Activated T-cell treated with anti-CD3 and anti-CD28 coated beads for 24 hours (primary cell): ENCODE measurements around the gene TCF3.
A peak's percentile ranks its signal among the peaks of the same experiment; 100 is the strongest.

Experiments used
- DNase-seq: peaks from one replicate; pipeline ENCODE4 v3.0.0-alpha.2; 2020; ENCODE audit warnings: low read depth

The TCF3 gene

DNA sequence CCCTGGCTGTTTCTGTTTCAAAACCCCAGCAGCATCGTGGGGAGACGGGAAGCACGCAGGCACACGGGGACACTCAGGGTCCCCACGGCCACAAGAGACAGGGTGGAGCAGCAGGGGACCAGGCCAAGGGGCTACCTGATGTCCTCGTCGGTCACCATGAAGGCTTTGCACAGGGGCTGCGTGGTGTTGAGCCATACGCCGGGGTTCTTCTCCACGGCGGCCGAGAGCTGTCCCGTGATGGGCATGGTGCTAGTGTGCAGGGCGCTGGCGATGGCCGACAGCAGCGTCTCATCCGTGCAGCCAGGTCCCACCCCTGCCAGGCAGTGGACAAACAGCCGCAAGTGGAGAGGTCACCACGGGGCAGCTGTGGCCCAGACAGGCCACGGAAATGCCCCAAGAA is 71.5 kb downstream of the TCF3 start:
- no peak for DNase-seq

DNA sequence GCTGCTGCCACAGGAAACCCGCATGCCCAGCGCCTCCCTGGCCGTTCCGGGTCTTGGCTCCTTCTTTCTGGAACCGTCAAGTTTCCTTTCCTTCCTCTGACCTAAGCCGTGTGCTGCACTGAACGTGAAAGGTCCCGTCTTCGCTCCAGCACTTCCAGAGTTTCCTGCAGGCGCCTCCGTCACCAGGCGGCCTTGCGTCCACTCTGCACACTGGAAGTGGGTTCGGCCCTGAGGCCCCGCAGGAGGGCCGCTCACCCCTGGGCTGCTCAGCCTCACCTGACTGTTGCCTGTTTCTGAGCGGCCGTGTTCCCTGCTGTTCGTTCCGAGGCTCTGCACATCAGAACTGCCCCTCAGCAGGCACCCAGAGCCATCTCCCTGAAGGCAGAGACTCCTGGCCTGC is 72.0 kb downstream of the TCF3 start:
- no peak for DNase-seq

DNA sequence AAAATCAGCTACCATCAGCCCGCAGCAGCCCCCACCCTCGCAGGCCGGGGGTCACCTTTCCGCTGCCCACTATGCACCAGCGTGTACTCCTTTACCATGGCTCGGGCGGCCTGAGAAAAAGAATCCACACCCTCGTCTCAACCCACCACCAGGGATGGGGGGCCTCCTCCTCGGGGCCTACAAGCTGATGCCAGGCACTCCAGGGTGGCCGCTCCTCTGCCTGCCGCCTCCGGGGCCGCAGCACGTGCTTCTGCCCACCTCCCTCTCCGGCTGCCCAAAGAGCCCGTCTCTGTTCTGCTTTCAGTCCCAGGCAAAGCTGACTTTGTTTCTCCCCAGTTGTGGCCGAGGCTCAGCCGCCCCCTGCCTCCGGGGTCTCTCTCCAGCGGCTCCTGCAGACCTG is 73.2 kb downstream of the TCF3 start:
- no peak for DNase-seq

DNA sequence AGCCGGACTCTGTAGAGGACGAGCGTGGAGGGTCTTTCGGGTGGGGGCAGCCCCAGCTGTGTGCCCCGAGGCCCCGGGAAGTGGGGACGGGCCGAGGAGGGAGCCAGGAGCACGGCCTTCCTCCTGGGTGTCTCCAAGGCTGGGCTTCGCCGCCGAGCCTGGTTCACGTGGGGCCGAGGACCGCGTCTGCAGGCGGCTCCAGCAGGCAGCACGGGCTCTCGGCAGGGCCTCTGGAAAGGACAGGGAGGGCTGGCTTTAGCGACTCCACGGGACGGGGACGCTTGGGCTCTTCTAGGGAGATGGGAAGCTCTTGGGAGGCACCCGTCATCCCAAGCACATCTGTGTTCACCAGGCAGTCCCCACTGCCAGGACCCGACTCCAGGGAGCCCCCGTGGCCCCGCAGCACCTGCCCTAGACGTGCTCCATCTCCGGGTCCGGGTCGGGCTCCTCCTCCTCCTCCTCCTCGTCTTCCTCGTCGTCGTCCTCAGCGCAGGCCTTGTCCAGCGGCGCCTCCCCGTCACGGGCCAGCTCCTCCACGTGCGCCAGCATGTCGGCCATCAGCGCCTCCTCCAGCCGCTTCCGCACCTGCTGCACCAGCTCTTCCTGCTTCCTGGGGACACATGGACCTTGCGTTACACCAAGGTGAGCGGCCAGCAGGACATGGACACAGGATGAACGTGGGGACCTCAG is 74.3 kb downstream of the TCF3 start:
- DNase-seq: no peak

DNA sequence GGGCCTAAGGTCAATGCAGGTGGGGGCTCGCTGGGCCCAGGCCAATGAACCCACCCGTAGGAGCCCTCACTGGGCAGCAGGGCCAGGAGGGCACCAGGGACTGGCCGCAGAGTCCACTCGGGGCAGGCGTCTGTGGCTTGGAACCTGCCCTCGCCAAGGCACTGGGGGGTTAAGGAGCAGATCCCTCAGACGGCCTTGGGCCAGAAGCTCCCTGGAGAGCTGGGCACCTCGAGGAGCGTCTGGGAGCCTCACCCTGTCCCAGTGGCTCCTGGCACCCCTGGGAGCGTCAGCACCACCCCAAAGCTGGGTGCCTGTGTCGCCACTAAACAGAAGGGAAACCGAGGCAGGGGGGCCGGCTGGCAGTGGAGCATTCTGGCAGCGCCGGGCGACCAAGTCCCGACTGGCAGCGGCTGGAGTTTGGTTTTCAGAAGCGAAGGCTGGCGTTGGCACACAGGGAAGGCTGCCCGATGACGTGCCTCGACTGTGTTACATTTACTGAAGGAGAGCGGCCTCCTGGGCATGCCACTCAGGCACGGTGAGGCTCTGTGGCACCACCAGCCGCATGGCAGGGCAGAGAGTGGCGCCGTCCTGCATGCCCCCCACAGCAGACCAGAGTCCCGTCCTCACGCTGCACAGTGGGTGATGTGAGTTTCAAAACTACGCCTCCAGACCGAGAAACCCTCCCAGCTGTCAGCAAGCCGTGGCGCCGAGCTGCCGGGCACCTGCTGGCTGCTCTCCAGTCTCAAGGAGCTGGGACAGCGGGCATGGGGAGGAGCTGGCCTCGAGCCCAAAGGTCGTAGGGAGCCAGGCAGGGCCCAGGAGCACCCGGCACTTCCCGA is 75.1 kb downstream of the TCF3 start:
- DNase-seq: no peak

DNA sequence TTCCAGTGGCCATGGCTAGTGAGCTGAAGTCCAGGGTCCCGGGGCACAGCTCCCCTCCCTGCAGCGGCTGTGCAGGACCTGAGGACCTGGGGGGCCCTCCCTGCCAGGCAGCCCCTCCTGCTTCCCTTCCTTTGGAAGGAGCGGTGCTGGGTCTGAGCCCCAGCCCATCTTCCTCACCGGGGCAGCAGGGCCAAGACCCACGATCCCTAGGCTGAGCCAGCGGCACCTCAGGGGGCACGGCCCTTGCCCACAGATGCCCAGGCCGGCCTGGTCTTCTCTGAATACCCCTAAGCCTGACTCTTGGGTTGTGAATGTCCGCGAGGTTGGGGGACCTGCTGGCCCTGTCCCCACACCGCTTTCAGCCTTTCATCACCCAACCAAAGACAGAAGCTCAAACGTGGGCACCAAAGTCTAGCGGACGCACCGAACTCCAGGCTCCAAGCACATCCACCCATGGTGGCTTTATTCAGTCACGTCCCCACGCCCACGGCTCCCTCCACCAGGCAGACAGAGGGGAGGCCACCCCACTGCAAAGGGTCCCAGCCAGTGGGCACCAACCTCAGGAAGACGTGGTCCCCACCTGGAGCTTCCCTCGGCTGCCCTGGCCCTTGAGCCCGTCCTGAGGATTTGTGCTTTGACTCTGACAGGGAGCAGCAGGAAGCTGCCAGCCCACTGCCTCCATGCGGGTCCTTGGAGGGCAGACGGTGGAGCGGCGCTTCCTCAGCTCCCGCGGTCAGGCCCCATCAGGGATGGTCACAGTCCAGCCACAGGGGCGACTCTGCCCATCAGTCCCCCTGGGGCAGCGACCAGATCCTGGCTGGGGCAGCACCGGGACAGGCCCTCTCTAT is 75.9 kb downstream of the TCF3 start:
- DNase-seq: no peak

DNA sequence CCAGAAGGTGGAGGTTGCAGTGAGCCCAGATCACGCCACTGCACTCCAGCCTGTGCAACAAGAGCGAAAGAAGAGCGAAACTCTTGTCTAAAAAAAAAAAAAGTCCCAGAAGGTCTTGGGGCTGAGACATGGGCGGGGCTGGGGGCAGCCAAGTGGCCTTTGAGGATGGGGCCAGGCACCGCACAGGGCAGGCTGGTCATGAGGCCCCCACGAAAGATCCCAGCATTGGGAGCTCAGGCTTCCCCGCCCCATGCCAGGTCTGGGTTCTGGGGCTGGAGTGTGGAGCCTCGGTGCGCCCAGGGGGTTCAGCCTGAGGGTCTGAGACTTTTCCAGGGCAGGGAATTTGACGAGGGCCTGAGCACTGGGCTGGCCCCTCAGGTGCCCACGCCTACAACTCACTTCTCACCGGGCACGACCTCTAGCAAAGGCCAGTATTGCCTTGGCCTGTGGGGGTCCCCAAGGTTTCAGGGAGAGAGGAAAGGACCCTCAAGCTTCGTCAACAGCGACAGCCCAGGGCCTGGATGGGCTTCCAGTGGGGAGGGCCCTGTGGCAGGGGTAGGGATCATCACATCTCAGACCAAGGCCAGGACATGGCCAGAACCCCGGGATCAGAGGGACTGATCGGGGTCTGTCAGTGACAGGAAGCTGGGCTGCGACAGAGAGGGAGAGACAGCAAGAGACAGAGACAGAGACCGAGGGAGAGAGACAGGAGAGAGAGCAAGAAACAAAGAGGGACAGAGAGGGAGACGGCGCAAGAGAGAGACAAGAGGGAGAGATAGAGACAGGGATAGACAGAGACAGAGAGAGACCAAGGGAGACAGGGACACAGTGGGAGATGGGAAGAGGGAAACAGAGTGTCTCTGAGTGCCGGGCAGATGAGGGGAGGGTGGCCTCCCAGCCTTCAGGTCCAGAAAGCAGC is 76.8 kb downstream of the TCF3 start:
- no peak for DNase-seq

DNA sequence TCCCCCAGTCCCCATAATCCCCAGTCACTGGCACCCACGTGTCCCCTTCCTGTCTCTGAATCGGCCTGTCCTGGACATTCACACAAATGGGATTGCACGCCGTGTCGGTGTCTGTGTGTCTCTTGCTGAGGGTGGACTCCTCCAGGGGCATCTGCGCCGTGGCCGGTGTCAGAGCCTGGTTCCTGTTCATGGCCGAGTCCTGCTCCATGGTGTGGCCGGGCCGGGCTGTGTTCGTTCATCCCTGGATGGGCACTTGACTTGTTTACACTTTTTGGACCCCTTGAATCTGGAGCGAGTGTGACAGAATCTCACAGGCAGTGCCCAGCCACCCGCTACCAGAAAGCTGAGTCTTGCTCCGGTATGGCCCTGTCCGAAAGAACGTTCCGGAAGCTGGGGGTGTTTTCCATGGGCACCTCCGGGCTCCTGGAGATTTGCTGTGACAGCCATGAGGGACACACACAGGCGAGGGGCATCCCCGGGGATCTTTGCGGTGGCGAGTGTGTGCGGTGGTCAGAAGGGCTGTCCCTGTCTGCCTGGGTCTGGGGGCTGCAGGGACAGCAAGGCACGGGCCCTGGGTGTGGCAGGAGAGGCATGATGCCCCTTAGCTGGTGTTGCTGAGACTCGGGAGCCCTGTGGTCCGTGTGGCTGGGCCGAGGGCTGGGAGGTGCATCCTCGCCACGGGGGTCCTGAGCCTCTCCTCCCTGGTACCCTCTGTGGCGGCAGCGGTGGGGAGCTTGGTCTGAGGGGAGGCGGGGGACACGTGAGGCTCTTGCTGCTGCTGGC is 77.9 kb downstream of the TCF3 start:
- no peak for DNase-seq

DNA sequence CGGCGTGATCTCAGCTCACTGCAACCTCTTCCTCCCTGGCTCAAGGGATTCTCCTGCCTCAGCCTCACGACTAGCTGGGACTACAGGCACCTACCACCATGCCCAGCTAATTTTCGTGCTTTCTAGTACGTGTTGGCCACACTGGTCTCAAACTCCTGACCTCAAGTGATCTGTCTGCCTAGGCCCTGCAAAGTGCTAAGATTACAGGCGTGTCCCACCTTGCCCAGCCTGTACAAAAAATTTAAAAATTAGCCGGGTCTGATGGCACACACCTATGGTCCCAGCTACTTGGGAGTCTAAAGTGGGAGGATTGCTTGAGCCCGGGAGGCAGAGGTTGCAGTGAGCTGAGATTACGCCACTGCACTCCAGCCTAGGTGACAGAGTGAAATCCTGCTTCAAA is 79.6 kb downstream of the TCF3 start:
- no peak for DNase-seq

DNA sequence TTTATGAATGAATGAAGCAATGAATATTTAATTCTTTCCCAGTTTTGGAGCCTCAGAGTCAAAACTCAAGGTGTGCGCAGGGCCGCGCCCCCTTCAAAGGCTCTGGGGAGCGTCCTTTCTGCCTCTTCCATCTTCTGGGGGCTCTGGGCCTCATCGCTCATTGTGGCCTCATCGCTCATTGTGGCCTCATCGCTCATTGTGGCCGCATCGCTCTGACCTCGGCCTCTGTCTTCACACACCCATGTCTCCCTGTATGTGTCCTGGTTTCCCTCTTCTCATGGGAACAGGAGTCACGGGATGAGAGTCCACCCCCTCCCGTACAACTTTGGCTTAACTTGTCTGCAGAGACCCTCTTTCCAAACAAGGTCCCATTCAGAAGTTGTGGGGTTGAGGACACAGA is 81.1 kb downstream of the TCF3 start:
- DNase-seq: no peak

DNA sequence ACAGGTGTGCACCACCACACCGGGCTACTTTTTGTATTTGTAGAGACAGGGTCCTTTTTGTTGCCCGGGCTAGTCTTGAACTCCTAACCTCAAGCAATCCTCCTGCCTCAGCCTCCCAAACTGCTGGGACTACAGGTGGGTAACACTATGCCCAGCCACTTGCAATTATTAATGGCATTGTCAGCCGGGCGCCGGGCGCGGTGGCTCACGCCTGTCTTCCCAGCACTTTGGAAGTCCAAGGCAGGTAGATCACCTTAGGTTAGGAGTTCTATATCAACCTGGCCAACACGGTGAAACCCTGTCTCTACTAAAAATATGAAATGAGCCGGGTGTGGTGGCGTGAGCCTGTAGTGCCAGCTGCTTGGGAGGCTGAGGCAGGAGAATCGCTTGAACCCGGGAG is 81.6 kb downstream of the TCF3 start:
- DNase-seq: no peak

DNA sequence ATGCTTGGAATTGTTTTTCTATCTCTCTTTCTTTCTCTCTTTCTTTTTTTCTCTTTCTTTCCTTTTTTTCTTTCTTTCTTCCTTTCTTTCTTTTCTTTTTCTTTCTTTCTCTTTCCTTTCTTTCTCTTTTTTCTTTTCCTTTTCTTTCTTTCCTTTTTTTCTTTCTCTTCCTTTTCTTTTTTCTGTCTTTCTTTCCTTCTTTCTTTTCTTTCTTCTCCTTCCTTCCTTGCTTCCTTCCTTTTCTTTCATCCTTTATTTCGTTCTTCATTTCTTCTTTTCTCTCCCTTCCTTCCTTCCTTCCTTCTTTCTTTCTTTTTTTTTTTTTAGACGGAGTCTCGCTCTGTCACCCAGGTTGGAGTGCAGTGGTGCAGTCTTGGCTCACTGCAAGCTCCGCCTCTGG is 82.4 kb downstream of the TCF3 start:
- no peak for DNase-seq

DNA sequence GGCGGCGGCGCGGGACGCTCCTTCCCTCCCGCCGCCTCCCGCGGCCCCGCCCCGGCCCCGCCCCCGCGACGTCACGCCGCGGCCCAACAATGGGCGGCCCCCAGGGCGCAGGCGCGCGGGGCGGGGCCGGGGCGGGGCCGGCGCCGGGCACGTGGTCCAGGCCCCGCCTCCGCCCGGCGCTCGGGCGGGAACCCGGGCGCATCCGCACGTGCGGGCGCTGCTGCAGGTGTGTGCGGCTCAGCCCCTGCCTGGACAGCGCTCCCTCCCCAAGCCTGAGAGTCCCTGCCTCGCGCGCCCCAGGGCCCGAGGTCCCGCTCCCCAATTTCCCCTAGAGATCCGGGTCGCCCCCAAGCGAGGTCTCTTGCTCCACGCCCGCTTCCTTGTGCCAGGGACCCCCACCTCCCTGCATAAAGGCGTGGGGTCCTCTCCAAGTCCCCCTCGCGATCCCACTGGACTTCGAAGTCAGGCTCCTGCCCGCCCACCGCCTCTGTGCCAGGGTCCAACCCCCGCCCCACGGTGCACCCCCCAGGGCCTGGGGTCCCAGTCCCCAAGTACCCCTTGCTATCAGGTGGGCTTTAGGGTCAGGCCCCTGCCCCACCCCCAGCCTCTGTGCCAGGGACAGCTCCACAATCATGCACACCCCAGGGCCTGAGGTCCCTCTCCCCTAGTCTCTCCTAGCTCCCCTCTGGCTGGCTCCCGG is 83.9 kb downstream of the TCF3 start, which contains the start of gene MEX3D:
Gene MEX3D, minus strand, starts transcription at position 6 of the 700 bp plus-strand sequence. CDS start 267 bp downstream, outside the sequence.
- DNase-seq: peak; percentile 71

DNA sequence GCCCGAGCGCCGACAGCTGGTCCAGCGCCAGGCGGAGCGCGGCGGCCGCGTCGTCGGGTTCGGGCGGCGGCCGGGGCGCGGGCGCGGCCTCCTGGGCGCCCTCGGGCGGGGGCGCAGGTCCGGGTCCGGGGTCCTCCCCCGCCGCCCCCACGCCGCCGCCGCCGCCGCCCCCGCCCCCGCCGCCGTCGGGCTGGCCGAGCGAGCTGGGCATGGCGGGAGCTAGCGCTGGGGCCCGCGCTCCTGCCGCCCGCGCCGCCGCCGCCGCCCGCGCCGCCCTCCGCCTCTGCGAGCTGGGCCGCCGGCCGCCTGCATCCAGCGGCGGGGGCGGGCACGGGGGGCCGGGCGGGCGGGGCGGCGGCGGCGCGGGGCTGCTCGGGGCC is 84.6 kb downstream of the TCF3 start:
- no peak for DNase-seq

DNA sequence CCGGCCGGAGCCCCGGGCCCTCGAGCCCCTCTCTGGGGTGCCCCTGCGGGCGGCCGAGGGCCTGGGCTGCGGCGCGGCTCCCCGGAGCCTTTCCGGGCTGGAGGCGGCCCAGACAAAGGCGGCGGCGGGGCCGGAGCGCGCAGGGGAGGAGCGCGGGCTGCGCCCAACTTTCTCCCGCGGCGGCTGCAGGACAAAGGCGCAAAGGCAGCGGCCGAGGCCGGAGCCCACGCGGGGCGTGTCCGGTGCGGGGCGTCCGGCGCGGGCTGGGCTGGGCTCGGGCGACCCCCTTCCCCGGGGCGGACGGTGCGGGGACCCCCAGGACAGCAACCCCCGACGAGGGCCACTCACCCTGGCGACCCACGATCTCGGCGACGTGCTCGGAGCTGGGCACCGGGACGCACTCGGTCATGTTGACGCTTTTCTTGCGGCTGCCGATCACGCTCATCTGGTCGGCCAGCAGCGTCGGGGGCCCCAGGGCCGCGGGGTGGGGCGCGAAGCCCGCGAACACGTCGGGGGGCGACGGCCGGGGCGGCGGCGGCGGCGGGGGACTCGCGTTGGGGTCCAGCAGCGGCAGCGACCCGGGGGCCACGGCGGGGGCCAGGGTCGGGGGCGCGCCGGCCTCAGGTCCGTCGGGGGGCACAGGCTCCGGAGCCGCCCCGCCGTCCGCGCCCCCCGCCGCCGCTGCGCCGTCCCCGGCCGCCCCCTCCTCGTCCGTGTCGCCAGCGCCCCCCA is 85.1 kb downstream of the TCF3 start:
- DNase-seq: no peak

DNA sequence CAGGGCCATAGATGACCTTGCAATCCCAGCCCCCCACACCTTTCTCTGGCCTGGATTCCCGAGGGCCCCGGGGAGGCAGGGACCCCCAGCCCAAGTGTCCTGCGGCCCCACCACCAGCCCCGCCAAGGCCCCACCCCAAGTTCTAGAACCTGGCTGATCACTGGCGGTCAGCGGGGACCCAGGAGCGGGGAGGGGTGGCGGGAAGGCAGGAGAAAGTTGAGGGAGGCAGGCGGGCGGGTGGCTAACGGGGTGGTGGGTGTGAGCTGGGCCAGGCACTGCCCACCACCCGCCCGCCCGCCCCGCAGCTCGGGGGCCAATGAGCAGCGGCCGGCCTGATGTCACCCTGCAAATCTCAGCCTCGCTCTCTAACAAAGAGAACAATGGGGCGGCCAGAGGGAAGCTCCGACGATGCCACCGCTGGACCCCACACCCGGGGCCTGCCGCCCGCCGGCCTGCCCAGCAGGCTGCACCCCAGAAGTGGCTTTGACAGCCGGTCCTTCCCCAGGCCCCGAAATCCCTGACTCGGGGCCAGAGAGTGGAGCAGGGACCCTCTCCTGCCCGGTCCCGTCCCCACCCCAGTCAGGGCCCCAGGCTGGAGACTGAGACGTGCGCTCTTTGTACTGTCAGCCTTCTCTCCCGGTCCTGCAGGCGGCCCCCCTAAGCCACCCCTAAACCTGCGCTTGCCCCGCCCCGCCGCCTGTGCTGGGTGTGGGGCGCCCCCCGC is 85.9 kb downstream of the TCF3 start:
- DNase-seq: no peak

DNA sequence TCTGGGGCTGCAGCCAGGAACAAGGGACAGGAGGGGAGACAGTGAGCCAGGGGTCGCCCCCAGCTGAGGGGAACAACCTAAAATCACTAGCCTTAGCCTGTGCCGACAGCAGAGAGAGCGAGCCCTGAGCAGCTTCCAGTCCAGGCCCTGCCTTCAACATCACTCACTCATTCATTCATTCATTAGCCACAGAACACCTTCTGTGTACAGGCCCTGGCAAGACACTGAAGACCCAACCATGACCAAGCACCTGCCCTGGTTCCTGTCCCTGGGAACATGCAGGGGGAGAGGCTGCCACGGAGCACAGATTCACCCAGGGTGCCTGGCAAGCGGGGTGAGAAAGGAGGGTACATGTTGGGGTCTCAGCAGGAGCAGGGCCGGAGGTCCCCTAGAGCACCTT is 89.2 kb downstream of the TCF3 start:
- no peak for DNase-seq

DNA sequence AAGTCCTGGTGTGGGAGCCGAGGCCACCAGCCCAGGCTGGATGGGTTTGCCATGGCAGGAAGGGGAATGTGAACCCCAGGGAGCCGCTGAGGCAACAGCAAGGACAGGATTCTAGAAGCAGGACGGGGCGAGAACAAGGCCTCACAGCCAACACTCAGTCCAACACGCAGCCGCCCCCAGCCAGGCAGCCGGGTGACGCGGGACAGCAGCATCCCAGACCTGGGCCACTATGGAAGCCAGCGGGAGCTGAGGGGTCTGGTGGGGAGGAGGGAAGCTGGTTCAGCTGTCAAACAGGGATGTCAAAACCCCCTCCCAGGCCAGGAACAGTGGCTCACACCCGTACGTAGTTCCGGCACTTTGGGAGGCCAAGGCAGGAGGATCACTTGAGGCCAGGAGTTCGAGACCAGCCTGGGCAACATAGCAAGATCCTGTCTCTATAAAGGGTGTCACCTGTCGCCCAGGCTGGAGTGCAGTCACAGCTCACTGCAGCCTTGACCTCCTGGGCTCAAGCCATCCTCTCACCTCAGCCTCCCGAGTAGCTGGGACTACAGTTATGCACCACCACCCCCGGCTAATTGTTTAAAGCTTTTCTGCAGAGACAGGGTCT is 91.1 kb downstream of the TCF3 start:
- no peak for DNase-seq
